HEK293 (cell line): Measurements from ENCODE around the gene GSTP1.
"Not testable (repeated sequence)": the region's sequence is repeated elsewhere in the genome, so short reads cannot be mapped to it uniquely, and the experiment has no call there.

Experiments
- CTCF ChIP-seq: fragments of 450-650 bp; formaldehyde crosslinking; IDR thresholded peaks from 2 replicates; pipeline ENCODE4 v1.5.1; 2016; ENCODE audit warnings: missing biosample characterization, missing genetic modification characterization
- ZFP37 ChIP-seq: fragments of 450-650 bp; formaldehyde crosslinking; IDR thresholded peaks from 2 replicates; pipeline ENCODE4 v1.5.1; 2016; ENCODE audit warnings: missing biosample characterization, missing genetic modification characterization
- ZNF404 ChIP-seq: fragments of 450-650 bp; formaldehyde crosslinking; IDR thresholded peaks from 2 replicates; pipeline ENCODE4 v1.5.1; 2017; ENCODE audit warnings: missing biosample characterization, missing genetic modification characterization
- ZNF544 ChIP-seq: fragments of 450-650 bp; formaldehyde crosslinking; IDR thresholded peaks from 2 replicates; pipeline ENCODE4 v1.5.0; 2017; ENCODE audit warnings: missing biosample characterization, missing genetic modification characterization
- ZNF610 ChIP-seq: fragments of 450-650 bp; formaldehyde crosslinking; IDR thresholded peaks from 2 replicates; pipeline ENCODE4 v1.5.1; 2016; ENCODE audit warnings: missing biosample characterization, missing genetic modification characterization, borderline replicate concordance
- TF ChIP-seq, protein P1 (sequence below): fragments of 450-650 bp; formaldehyde crosslinking; IDR thresholded peaks from 2 replicates; pipeline ENCODE4 v1.5.1; 2016; ENCODE audit warnings: missing biosample characterization, missing genetic modification characterization

- TF ChIP-seq ZNF544 (tag by site-specific recombination); CTCF (tag by site-specific recombination); ZNF610; ZFP37 (tag by site-specific recombination); ZNF404 (tag by site-specific recombination): not testable (repeated sequence)
- TF ChIP-seq, protein P1, sequence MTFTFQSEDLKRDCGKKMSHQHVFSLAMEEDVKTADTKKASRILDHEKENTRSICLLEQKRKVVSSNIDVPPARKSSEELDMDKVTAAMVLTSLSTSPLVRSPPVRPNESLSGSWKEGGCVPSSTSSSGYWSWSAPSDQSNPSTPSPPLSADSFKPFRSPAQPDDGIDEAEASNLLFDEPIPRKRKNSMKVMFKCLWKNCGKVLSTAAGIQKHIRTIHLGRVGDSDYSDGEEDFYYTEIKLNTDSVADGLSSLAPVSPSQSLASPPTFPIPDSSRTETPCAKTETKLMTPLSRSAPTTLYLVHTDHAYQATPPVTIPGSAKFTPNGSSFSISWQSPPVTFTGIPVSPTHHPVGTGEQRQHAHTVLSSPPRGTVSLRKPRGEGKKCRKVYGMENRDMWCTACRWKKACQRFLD: not testable (repeated sequence)
Observed at GRCh38 chr11:67620621-67621020, 37.0 kb downstream of the GSTP1 start.
